Thoracic aorta (tissue), 2 donors: ENCODE measurements around the gene ARRDC2. TPM values are rescaled to one million over a fixed set of nuclear protein-coding genes. Genes with fewer than 3 reads are reported as not detected.
"Not testable (repeated sequence)": the region's sequence is repeated elsewhere in the genome, so short reads cannot be mapped to it uniquely, and the experiment has no call there.

Source experiments
- ATAC-seq: fragments of 150-250 bp; one replicate; pipeline ENCODE4 v1.8.0; 2017; ENCODE audit warnings: low read depth; ENCODE audit not compliant: insufficient number of reproducible peaks, low FRiP score
- DNase-seq: peaks from one replicate; pipeline ENCODE4 v3.0.0-alpha.2; 2020; ENCODE audit warnings: low spot score
- H3K27ac ChIP-seq, 2 donors: fragments of 200-600 bp; sonication (generic); 1 replicate in 1 of 2; 2 replicates in 1 of 2; pipeline ENCODE4 v1.5.1; 2016; ENCODE audit warnings: mild to moderate bottlenecking in 2 of 2, moderate library complexity in 2 of 2
- H3K27me3 ChIP-seq: fragments of 200-600 bp; sonication (generic); replicated peaks from 2 replicates; pipeline ENCODE4 v1.6.0; 2016; ENCODE audit warnings: mild to moderate bottlenecking; ENCODE audit not compliant: insufficient read depth
- H3K36me3 ChIP-seq: fragments of 200-600 bp; sonication (generic); one replicate; pipeline ENCODE4 v1.5.1; 2016
- H3K4me1 ChIP-seq, 2 donors: fragments of 200-600 bp; sonication (generic); 1 replicate in 1 of 2; 2 replicates in 1 of 2; pipeline versions ENCODE4 v1.5.1 to v1.6.0; 2016; ENCODE audit warnings: low read depth in 2 of 2, mild to moderate bottlenecking in 1 of 2; ENCODE audit not compliant: control insufficient read depth in 1 of 2
- H3K4me3 ChIP-seq: fragments of 200-600 bp; sonication (generic); 2 replicates; pipeline ENCODE4 v1.5.1; 2016; ENCODE audit warnings: mild to moderate bottlenecking
- H3K9me3 ChIP-seq: fragments of 200-600 bp; sonication (generic); 2 replicates; pipeline ENCODE4 v1.5.1; 2016
- CTCF ChIP-seq: fragments of 200-600 bp; sonication (generic); IDR thresholded peaks from one replicate; pipeline ENCODE4 v1.5.1; 2019; ENCODE audit warnings: antibody characterized with exemption
- total RNA-seq, 2 donors: library from RNA; depleted of rRNA; stranded (reverse); fragments of >200 nt; gene quantifications; one replicate each; pipeline versions ENCODE4 v1.1.0 to v1.2.3, GENCODE V29; 2016

The ARRDC2 gene
- total RNA-seq, 2 donors from 2014 or later = 114 to 151 TPM

GRCh38 chr19:18002347-18002850 lies 5.6 kb upstream of the ARRDC2 start:
- H3K9me3 ChIP-seq = no peaks in the 10 kb centered on the region
- no peaks in the 10 kb centered on the region for H3K27me3 ChIP-seq
- TF ChIP-seq CTCF = no peak
- H3K4me1 ChIP-seq = peaks cover 7 to 23% of the 10 kb centered on the region in 2 donors
- ATAC-seq = no peak
- no peak for DNase-seq
- H3K4me3 ChIP-seq = peak overlapping the region; percentile 78
- H3K27ac ChIP-seq = peak overlapping the region; percentile 87 to 90
- H3K36me3 ChIP-seq = no peaks in the 10 kb centered on the region

DNA sequence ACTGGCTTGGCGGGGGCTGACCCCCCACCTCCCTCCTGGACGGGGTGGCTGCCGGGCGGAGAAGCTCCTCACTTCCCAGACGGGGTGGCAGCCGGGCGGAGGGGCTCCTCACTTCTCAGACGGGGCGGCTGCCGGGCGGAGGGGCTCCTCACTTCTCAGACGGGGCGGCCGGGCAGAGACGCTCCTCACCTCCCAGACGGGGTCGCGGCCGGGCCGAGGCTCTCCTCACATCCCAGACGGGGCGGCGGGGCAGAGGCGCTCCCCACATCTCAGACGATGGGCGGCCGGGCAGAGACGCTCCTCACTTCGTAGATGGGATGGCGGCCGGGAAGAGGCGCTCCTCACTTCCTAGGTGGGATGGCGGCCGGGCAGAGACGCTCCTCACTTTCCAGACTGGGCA lies 2.2 kb upstream of the ARRDC2 start:
- Histone ChIP-seq H3K4me1 (peaks cover 5 to 43% of the 10 kb centered on the region in 2 donors), H3K36me3 (peaks cover 16% of the 10 kb centered on the region)
- not testable (repeated sequence) for H3K4me3 ChIP-seq, H3K27me3 ChIP-seq, H3K27ac ChIP-seq, ATAC-seq, DNase-seq, H3K9me3 ChIP-seq

DNA sequence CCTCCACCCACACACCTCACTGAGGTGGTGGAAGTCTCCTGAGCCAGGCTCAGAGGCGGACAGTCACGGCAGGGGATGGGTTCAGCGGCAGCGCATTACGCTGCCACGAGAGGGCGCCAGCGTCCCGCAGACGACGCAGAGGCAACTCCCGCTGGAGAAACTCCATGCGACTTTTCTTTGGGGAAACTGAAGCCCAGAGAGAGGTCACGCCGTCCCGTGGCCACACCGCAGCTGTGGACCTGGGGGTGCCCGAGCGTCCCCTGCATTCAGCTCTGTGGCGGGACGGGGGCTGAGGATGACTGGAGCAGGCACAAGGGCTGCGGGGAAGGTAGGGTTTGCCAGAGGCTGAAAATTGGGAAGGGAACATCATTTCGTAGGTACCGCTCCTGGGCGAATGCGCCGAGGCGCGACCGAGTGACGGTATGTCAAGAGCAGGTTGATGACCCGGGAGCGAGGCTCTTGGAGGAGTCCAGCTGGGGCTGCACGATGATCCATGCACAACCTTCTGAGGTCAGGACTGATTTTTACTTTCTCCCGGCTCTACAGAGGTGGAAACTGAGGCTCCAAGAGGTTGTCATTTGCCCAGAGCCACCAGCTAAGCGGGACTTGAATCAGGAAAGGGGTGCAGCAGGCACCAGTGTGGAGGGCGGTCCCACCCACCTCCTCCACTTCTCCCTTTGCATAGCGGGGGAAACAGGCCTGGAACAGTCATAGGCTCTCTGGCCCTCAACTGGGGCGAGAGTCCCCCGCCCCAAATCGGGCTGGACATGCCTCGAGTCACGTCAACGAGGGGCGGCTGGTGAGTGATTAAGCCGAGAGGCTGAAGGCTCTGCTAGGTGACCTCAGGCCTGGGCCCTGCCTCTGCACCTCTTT lies 690 bp upstream of the ARRDC2 start:
- DNase-seq = no peak
- peak overlapping the region; percentile 79 to 89 for H3K27ac ChIP-seq
- ATAC-seq = peak; percentile 50
- no peaks in the 10 kb centered on the region for H3K9me3 ChIP-seq
- H3K4me3 ChIP-seq = peak overlapping the region; percentile 76
- peaks cover 5 to 34% of the 10 kb centered on the region in 2 donors for H3K4me1 ChIP-seq
- TF ChIP-seq CTCF = peak; percentile 97
- H3K36me3 ChIP-seq = peaks cover 29% of the 10 kb centered on the region
- no peaks in the 10 kb centered on the region for H3K27me3 ChIP-seq

- peak overlapping the region; percentile 76 for H3K4me3 ChIP-seq
- H3K27ac ChIP-seq = peak overlapping the region; percentile 16 to 89
- H3K9me3 ChIP-seq = no peaks in the 10 kb centered on the region
- H3K4me1 ChIP-seq = peaks cover 16 to 36% of the 10 kb centered on the region in 2 donors
- no peak for DNase-seq
- no peak for TF ChIP-seq CTCF
- peaks cover 44% of the 10 kb centered on the region for H3K36me3 ChIP-seq
- ATAC-seq = no peak
- H3K27me3 ChIP-seq = no peaks in the 10 kb centered on the region
Observed at GRCh38 chr19:18008814-18009213, 844 bp downstream of the ARRDC2 start.

- ATAC-seq = no peak
- H3K36me3 ChIP-seq = peaks cover 46% of the 10 kb centered on the region
- no peak for DNase-seq
- H3K27me3 ChIP-seq = no peaks in the 10 kb centered on the region
- peaks cover 18 to 43% of the 10 kb centered on the region in 2 donors for H3K4me1 ChIP-seq
- H3K27ac ChIP-seq = peak overlapping the region in 1 of 2 donors; percentile 89
- no peaks in the 10 kb centered on the region for H3K9me3 ChIP-seq
- H3K4me3 ChIP-seq = peak overlapping the region; percentile 76
- TF ChIP-seq CTCF = no peak
Observed at GRCh38 chr19:18009412-18010066, 1.6 kb downstream of the ARRDC2 start.
